ENCODE results near the gene C2orf49.

GRCh38 chr2:105377871-105378270, 40.5 kb downstream of the C2orf49 start:
- TF ChIP-seq CTCF (IDR thresholded peaks at IDR 0.05) (no peak), EP300 (IDR thresholded peaks at IDR 0.05) (no peak)
